T follicular helper cell (primary cell): ENCODE results near the gene RAB4A.

ENCODE experiments used
- DNase-seq: peaks from one replicate; pipeline ENCODE4 v3.0.0-alpha.2; 2020; ENCODE audit warnings: low read depth

Gene RAB4A

GRCh38 chr1:229339520-229339919 is 68.6 kb downstream of the RAB4A start:
- DNase-seq = no peak

GRCh38 chr1:229340496-229340895 is 69.6 kb downstream of the RAB4A start:
- DNase-seq = no peak

DNA sequence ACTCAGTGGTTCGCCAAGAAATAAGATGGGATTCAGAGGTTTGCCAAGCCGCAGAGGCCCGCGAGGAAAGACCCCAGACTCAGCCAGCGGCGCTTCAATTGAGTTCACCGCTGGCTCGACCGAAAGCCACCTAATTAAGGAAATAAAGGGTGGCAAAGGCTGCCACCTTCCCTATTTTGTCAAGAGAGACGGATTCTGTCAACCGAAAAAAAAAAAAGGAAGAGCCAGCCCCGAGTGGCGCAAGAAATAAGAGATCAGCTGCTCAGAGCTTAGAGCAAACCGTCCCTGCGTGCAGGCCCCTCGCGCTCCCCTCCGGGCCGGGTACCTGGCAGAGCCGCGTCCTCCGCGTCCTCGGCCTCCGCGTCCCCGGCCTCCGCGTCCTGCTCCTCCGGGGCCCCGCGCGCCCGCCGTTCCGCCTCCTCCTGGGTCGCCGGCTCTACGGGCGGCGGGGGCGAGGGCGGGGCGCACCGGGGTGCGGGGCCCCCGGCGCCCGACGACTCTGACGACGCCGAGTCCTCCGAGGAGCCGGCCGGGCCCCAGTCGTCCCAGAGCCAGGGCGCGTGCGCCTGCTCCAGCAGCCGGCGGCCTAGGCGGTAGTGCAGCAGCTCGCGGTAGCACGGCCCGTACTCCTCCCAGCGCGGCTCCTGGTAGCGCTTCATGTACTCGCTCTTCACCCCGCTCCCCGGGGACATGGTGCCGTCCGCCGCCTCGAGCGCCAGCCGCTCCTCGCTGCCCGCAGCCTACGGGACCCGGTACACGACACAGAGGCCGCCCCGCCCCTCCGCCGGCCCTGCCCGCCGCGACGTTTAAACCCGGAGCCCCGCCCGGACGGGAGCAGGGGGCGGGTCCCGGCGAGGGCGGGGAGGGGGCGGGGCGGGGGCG is 71.1 kb downstream of the RAB4A start:
- peak; percentile 75 for DNase-seq

- DNase-seq = peak; percentile 45
Measured at GRCh38 chr1:229342656-229343569, 72.0 kb downstream of the RAB4A start, which contains the start of gene CCSAP. Gene CCSAP (minus strand): TSS chr1:229343047. CDS start chr1:229342465, 582 bp downstream.

- no peak for DNase-seq
Measured at GRCh38 chr1:229344139-229344538, 73.2 kb downstream of the RAB4A start.

- DNase-seq = no peak
Measured at GRCh38 chr1:229344937-229345684, 74.2 kb downstream of the RAB4A start.

- DNase-seq = no peak
Measured at GRCh38 chr1:229347528-229347927, 76.6 kb downstream of the RAB4A start.

DNA sequence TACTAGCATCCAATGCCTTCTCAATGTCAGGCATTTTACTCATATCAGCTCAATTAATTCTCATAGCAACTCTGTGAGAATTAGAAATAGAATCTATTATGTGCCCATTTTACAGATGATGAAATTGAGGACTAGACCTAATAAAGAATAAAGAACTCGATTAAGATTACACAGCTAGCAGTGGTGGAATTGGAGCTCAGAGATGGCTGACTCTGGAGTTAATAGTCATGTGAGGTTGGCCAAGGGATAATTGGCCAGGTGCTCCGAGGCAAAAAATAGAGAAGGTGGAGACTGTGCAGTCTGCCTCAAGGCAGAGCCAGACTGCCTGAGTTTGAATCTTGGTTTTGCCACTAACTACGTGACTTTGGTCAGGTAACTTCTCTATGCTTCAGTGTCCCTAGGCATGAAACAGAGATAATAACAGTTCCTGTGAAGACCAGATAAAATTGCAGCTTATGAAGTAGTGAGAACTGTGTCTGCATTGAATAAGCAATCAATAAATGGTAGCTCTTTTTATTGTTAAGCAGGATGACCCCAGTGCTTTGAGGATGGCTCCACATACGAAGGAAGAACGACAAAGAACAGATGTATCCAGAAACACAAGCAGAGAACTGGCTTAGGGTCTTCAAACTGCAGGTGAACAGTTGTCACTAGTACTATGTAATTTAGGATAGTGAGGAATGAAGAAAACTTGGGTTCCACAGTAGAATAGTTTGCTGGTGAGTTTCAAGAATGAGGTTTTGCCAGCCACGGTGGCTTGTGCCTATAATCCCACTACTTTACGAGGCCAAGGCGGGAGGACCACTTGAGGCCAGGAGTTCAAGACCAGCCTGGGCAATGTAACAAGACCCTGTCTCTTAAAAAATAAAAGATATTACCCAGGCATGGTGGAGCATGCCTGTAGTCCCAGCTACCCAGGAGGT is 78.8 kb downstream of the RAB4A start:
- no peak for DNase-seq

DNA sequence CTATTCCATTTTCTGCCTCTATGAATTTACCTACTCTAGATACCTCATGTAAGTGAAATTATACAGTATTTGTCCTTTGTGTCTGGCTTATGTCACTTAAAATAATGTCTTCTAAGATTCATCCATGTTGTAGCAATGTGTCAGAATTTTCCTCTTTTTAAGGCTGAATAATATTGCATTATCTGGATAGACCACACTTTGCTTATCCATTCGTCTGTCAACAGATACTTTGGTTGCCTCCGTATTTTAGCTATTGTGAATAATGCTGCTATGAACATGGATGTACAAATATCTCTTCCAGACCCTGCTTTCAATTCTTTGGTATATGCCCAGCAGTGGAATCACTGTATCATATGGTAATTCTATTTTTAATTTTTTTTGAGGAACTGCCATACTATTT is 82.1 kb downstream of the RAB4A start:
- DNase-seq = no peak

- no peak for DNase-seq
Measured at GRCh38 chr1:229354226-229354625, 83.3 kb downstream of the RAB4A start.
